GM19452 (cell line): ENCODE data around the gene SRPK2.
"Not testable (repeated sequence)": the region's sequence is repeated elsewhere in the genome, so short reads cannot be mapped to it uniquely, and the experiment has no call there.

Experiments
- ATAC-seq: cut with Tn5 transposase; IDR thresholded peaks from one replicate; pipeline ENCODE4 v1.9.1; 2021; ENCODE audit not compliant: unreplicated experiment

The SRPK2 gene

DNA sequence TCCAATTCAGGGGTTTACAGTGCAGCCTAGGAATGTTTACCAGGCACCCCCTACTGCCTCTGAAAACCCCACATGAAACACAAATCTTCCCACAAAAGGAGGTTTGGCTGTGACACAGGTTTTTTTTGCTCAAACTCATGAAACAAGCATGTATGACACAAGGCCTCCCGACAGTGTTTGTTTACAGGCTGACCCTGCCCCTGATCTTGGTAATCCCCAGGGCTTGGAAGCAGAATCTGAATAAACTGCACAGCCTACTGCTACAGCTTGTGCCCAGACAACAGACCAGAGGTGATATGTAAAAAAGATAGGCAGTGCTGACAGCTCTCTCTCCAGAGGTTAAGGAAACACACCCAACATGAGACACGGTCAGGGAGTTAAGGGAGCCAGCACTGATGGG lies 190.5 kb downstream of the SRPK2 start:
- ATAC-seq, result no peak

DNA sequence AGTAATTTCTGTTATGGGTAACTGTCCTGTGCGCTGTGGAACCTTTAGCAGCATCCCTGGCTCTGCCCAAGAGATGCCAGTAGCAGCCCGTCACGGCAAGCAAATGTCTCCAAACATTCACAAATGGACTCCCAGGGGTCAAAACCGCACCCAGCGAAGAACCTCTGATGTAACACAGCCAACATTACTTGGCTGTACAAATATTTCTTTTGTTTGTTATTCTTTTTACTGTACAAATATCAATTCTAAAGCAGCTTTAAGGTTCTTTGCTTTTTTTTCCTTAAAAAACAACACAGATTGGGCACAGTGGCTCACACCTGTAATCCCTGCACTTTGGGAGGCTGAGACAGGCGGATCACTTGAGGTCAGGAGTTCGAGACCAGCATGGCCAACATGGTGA lies 192.2 kb downstream of the SRPK2 start:
- no peak for ATAC-seq

DNA sequence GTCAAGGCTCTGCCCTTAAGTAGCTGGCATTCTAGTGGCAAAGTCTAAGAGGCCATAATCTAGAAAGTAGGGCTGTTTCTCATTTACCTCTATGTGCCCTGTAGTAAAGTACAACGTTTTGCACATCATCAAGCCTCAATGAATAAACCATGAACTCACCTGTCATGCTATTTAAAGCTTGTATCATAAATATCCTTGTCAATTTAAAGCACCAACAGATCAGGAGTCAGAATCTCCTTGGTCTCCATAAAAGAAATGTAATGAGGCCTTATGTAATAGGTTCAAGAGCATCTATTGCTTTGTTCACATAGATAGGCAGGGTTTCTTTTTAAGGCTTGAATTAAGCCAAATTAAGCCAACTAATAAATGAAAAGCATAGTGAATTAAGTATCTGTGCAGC lies 192.8 kb downstream of the SRPK2 start:
- no peak for ATAC-seq

DNA sequence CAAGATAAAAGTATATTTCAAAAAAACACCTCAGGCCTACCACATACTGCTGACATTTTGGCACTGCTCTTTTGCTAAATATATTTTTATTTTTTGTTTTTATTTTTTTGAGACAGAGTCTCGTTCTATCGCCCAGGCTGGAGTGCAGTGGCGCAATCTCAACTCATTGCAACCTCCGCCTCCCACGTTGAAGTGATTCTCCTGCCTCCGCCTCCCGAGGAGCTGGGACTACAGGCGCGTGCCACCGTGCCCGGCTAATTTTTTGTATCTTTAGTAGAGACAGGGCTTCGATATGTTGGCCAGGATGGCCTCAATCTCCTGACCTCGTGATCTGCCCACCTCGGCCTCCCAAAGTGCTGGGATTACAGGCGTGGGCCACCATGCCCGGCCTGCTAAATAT lies 193.8 kb downstream of the SRPK2 start:
- ATAC-seq, result not testable (repeated sequence)

DNA sequence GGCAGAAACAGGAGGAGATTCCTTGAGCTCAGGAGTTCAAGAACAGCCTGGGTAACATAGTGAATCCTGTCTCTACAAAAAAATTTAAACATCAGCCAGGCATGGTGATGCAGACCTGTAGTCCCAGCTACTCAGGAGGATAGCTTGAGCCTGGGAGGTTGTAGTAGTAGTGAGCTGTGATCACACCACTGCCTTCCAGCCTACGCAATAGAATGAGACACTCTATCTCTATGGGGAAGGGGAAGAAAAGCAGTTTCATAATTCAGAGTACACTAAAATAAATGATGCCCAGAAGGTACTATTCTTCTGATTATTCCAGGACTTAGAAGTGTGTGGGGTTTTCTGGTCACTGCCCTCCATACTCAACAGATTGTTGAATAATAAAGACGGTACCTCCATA lies 197.4 kb downstream of the SRPK2 start:
- ATAC-seq, result no peak

DNA sequence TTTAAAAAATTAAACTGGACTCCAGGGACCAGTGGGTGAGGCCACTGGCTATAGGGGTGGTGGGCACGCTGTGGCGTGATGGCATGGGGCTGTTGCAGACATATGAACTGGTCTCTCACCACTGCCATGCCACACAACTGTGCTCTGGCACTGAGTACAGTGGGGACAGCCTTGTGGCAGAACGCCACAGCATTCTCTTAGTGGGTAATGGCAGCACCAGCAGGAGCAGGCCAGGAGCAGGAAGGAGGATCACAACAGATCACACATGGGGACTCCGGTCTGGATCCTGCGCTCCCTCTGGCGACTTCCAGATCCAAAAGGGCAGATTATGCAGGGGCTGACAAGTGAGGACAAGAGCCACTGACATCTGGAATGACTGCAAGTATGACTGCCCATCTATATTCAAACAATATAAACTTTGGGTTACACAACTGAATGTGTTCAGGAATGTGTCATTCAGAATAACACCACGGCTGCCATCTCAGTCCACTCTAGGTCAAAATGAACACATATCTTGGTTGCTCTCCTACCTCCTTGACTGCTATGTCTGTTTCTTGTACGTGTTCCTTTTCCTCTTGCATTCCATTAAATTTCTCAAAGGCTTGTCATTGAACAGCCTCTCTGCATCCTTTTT lies 198.7 kb downstream of the SRPK2 start:
- ATAC-seq, result no peak

DNA sequence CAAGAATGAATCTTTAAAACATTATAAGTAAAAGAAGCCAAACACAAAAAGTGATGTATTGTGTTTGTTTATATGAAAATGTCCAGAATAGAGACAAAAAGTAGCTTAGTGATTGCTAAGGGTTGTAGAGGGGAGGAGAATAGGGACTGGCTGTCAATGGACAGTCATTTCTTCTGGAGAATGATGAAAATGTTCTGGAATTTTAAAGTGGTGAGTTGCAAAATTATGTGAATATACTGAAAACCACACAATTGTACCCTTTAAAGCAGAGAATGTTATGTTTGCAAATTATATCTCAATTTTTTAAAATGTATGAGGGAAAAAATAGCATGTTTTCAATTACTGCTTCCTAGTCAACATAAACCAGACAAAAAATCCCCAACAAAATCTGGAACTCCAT lies 200.5 kb downstream of the SRPK2 start:
- no peak for ATAC-seq

DNA sequence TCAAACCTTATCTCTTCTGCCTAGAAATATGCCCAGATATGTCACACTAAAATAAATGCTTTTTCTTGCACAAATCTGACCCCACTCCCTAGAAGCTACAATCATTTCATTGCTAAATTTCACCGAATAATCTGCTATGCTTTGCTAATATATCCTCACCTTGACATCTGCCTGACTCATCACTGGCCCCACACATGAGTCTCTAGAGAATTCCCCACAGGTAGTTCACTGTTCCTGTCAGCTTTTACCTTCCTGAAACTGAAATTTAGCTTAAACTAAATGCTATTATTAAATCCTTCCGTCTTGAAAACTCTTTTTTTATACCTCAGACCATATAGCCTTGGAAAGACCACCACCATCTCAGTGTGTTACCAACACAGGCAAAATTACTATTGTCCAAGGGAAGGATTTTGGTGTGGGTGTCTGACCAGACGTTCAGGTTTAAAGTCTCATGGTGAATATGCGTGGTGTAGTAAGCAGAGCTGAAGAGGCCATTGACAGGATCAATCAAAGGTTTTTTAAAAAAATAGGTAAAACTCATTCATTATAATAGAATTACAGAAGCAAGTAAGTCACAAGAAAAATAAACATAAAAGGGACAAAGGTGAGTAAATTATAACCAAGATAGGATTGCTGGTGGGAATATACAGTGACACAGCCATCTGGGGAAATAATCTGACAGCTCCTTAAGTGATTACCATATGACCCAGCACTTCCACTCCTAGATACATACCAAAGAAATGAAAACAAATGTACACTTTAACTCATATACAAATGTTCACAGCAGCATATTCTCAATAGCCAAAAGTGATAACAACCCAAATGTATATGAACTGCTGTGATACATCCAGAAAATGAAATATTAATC lies 201.2 kb downstream of the SRPK2 start:
- no peak for ATAC-seq

DNA sequence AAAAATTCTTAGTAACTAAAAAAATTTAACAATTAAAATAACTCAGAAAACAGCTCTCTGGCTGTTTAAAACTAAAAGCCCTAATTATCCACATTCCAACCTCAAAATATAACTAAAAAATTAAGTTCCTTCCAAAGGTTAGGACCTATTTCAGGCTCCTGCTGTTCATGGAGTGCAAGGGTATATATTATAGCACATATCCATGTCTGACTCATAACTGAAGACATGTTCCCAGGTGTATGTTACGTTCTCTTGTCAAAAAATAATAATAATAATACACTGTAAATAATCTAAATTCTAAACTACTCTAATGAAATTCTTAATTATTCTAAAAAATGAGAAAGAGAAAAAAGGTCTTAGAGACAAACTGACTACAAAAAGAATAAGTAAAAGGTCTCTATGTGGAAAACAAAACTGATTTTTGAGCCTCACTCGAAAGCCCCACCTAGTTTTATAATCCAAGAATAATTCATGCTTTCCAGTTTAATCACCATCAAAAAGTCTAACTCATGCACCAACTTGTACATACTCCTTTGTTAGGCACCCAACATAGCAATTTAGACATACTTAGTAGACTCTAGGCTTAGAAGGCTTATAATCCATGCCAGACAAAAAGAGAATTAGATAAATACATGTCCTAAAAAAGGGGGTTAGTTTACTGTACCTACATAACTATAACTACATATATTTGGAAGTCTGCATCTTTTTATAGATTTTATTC lies 203.3 kb downstream of the SRPK2 start:
- ATAC-seq, result no peak

DNA sequence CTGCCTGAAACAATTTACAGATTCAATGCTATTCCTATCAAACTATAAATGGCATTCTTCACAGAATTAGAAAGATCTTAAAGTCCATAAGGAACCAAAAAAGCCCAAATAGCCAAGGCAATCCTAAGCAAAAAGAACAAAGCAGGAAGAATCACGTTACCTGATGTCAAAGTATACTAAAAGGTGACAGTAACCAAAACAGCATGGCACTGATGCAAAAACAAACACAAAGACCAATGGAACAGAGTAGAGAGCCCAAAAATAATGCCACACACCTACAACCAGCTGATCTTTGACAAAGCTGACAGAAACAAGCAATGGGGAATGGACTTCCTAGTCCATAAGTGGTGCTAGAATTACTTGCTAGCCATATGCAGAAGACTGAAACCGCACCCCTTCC lies 208.7 kb downstream of the SRPK2 start:
- ATAC-seq, result no peak

DNA sequence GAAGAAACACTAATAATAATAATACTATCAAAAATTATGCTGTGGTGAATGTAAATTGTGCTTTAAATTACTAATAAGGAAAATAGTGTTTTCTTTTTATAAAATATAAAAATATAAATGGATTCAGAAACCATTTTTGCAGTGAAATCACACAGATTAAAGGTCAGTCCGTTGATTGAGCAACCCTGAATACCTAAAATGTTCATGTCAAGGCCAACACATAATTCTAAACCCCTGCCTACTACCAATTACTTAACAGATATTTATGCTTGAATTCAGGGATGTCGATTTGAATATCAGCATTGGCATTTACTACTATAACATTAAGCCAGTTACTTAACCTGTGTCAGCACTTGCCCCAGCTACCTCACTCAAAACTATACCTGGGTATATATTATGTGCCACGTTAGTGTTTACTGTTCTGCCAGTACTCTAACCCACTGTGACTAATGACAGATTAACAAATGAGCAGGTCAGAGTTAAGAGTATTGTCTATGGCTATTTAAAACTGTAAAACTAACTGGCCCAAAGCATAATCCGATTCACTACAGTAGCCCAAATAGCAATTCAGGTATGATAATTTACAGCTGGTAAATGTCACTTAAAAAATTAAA lies 209.7 kb downstream of the SRPK2 start:
- no peak for ATAC-seq

DNA sequence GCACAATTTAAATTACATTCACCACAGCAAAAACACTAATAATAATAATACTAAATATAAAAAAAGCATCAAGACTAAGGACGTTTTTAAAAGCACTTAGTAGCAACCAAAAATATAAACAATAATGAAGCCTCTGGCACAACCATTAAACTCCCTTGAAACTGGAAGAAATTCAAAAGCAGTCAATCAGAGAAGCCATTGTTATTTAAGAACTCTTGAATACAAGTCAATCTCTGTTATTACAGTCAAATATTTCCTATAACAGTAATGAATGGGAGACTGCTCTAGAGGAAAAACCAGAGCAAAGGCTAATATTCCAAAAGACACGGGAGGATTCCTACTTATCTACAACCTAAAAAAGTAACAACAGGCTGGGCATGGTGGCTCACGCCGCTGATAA lies 210.5 kb downstream of the SRPK2 start:
- ATAC-seq, result no peak

DNA sequence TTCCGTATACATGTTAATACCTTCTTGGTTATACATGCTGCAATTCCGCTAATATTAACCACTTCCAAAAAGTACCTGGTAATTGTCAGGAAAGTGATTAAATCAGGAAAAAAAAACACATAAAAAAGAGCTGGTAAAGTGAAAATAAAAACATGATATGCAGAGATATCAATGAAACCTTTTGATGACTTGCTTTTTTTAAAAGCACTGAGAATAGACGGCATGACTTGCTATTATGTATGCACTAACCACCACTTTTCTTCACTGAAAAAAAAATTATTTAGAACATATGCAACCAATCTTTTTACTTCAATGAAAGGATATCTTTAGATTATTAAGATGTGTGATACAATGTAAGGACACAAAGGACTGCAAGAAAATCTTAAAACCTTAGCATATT lies 211.7 kb downstream of the SRPK2 start:
- no peak for ATAC-seq

DNA sequence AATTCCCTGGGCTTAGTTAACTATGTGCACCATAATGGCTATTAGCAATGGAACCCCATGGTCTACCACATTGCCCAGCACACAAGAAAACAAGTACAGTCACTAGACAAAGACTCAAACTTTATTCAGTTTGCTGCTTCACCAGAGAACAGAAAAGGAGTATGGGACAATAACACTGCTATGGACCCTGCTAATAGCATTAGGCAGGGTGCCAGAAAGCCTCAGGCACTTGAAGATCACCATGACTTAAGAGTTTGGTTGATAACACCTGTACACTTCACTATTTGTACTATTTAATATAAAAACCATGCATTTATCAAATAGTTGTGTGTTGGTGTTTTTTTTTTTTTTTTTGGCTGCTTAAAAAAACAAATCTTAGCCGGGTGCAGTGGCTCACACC lies 215.1 kb downstream of the SRPK2 start:
- no peak for ATAC-seq

DNA sequence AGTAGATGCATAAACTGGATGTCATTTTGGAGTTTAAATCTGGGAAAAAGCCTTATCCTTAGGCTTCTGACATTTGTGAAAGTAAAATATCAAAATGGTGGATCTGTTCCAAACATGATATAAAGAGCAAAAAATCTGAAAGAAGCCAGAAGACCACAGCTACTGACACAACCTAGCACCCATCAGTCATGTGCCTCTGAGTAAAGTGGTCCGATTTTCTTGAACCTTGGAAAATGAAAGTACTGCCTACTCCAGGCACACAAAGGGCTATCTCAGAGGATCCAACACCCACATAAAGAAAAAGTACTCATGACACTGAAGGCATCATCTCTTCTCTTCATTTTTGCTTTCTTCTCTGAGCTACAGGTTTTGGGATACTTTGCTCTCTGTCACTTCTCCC lies 224.0 kb downstream of the SRPK2 start:
- ATAC-seq, result no peak

DNA sequence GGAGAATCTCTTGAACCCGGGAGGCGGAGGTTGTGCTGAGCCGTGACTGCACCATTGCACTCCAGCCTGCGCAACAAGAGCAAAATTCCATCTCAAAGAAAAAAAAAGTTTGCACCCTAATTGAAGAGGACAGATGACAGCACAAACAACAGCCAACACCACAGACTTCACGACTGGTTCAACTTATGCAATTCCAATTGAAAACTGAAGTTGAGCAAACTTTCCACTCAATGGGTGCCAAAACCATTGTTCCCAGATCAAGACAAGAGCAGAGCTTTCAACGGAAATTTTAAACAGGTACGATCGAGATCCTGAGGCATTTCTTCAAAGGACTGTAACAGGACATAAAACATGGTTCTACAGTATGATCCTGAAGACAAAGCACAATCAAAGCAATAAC lies 225.0 kb downstream of the SRPK2 start:
- ATAC-seq, result no peak

DNA sequence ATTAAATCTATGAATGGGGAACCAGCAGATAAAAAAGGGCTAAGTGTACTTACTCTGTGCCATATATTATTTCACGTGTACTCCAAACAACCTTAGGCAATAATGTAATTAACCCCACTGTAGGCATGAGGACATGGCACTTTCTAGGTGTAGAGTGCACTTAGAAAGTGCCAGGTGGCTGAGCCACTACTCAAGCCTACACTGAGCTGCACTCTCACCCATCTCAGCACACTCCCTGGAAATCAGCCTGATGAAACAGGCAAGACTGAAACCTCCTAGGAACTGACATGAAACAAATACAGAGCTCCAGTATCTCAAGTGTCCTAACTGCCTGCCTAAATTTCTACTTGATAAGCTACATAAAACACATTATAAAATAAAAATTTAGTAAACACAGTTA lies 227.4 kb downstream of the SRPK2 start:
- ATAC-seq, result no peak

DNA sequence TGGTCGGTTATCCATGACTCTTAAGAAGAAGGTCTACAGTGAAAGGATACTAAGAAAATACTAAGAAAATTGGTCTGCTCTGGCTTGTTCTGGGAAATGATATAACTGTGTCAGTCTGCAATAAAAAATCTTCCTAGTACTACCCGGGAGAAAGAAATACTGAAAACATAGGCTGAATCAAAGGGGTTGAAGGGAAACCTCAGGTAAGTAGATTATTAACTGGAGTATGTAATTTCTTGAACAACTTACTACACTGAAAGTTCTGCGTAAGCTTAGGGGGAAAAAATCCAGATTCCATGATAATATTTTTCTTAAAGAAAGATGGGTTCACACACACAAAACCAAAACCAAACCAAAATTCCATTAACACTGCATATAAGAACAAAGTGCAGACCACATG lies 231.4 kb downstream of the SRPK2 start:
- ATAC-seq, result no peak

DNA sequence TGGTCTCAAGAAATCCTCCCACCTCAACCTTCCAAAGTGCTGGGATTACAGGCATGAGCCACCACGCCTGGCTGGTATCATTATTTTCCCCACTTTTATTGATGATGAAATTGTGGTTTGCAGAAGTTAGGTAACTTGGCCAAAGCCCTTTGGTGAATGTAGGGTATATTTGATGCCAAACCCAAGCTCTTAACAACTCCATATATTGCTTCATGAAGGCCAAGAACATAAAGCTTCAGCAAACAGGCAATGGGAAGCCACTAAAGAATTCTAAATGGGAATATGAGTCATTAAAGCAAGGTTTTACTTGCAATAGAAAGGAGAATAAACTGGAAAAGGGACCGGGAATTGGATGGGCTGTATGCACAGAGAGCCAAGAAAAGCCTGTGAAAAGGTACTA lies 232.0 kb downstream of the SRPK2 start:
- no peak for ATAC-seq

DNA sequence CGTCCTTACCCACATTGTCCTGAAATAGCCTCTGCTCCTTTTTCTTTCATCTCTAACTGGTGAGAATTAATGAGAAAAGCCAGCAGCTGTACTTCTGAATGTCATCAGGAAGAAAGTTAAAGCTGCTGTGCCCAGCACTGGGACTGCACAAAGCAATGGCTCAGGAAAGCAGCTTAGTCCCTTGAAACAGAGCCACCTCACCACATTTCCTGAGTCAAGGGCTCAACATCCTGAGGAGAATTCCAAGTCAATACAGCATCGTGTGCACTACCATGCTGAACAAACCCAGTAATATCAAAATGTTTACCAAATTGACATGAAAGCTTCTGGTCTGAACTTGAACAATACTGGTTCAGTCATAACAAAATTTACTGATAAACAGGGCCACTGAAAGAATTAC lies 234.6 kb downstream of the SRPK2 start:
- no peak for ATAC-seq

DNA sequence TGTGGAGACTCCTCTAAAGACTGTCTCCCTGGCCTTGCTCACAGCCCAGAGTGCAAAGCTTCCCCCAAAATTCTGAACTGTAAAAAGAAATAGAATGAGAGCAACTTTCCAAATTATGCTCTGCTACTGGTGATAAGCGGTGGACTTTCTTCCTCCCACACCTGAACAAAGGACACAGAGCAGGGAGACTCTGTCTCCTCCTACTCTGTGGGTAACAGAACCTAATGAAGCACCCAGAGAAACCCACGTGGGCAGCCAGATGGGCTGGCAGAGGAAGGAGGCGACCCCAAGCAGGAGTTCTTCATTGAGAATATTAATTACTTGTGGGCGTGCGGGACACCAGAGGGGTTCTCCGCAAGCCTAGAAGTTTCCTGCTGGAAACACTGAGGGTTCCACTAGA lies 235.2 kb downstream of the SRPK2 start:
- ATAC-seq, result no peak

DNA sequence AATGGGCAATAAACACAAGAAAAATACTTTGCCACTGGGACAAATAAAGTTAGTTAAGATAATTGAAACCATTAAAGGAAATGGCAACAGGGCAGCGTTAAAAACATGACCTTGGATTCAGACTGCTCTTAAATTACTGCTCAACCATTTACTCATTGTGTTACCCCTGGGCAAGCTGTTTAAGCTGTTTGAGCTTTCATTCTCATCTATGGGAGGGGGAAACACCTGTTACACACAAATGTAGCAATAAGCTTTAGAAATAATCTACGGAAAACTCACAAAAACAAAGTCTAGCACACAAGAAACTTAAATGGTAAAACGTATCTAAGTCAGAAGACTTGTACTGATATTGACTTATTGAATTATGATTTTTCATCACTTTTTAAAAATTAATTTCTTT lies 237.6 kb downstream of the SRPK2 start:
- ATAC-seq, result no peak
